Neutrophil (primary cell): ENCODE results near the gene BACE1.

ENCODE experiments used
- H3K27ac ChIP-seq: fragments of 200-600 bp; sonication (generic); 2 replicates; pipeline ENCODE4 v1.5.1; 2016; ENCODE audit warnings: mild to moderate bottlenecking, moderate library complexity
- H3K27me3 ChIP-seq: fragments of 200-600 bp; sonication (generic); 2 replicates; pipeline ENCODE4 v1.6.0; 2016; ENCODE audit warnings: mild to moderate bottlenecking
- H3K36me3 ChIP-seq: fragments of 200-600 bp; sonication (generic); 2 replicates; pipeline ENCODE4 v1.5.1; 2017
- H3K4me1 ChIP-seq, 2 experiments: fragments of 200-600 bp in 1 of 2; sonication (generic) in 1 of 2; 1 replicate in 1 of 2; 2 replicates in 1 of 2; pipeline versions ENCODE4 v1.5.1 to v1.6.1; 2013 to 2016; ENCODE audit warnings: low read depth in 1 of 2, low read length in 1 of 2, mild to moderate bottlenecking in 1 of 2, moderate library complexity in 1 of 2; ENCODE audit not compliant: control insufficient read depth in 1 of 2, insufficient read depth in 1 of 2
- H3K4me3 ChIP-seq, 2 experiments: fragments of 200-600 bp in 1 of 2; sonication (generic) in 1 of 2; 1 replicate in 1 of 2; 2 replicates in 1 of 2; pipeline ENCODE4 v1.5.1; 2013 to 2016; ENCODE audit warnings: low read depth in 1 of 2, low read length in 1 of 2, mild to moderate bottlenecking in 1 of 2, moderate library complexity in 1 of 2
- H3K9me3 ChIP-seq: fragments of 200-600 bp; sonication (generic); 2 replicates; pipeline ENCODE4 v1.5.1; 2016
- TF ChIP-seq, protein P1 (sequence below): fragments of 200-600 bp; sonication (generic); IDR thresholded peaks from 2 replicates; pipeline ENCODE4 v1.5.1; 2016; ENCODE audit warnings: antibody characterized with exemption

Gene BACE1

DNA sequence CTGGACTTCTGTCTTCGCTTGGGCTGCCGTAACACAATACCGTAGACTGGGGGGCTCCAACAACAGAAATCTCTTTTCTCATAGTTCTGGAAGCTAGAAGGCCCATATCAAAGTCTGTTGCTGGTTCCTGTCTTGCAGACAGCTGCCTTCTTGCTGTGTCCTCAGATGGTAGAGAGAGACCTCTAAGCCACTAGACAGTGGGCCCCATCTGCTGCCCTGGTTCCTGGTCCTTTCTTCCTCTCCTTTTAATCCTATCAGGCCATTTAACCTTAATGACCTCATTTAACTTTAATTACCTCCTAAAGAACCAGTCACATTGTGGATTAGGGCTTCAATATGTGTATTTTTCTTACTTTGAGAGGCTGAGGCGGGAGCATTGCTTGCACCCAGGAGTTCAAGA is 21.0 kb upstream of the BACE1 start:
- TF ChIP-seq, protein P1, sequence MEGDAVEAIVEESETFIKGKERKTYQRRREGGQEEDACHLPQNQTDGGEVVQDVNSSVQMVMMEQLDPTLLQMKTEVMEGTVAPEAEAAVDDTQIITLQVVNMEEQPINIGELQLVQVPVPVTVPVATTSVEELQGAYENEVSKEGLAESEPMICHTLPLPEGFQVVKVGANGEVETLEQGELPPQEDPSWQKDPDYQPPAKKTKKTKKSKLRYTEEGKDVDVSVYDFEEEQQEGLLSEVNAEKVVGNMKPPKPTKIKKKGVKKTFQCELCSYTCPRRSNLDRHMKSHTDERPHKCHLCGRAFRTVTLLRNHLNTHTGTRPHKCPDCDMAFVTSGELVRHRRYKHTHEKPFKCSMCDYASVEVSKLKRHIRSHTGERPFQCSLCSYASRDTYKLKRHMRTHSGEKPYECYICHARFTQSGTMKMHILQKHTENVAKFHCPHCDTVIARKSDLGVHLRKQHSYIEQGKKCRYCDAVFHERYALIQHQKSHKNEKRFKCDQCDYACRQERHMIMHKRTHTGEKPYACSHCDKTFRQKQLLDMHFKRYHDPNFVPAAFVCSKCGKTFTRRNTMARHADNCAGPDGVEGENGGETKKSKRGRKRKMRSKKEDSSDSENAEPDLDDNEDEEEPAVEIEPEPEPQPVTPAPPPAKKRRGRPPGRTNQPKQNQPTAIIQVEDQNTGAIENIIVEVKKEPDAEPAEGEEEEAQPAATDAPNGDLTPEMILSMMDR, result no peak
- Histone ChIP-seq H3K4me3 (no peak overlapping the region), H3K9me3 (no peaks in the 10 kb centered on the region), H3K4me1 (no peaks in the 10 kb centered on the region), H3K36me3 (no peaks in the 10 kb centered on the region), H3K27ac (no peak overlapping the region), H3K27me3 (no peaks in the 10 kb centered on the region)

DNA sequence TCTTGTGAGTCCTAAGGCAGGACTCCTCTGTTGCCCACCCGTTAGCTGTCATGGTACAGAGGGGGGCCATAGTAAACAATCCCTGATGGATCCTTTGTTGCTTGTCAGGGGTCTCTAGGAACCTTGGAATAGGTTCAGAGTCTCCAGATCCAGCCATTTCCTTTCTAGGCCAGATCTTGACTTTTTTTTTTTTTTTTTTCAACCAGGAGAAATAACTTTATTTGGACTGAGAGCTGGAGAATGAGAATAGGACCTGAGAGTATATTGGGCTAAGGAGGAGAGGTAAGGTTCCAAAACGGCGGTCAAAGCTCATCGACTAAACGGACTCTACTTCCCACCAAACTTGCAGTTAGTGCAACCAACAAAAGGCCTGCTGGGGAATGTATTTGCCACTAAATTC is 19.3 kb upstream of the BACE1 start:
- no peaks in the 10 kb centered on the region for H3K36me3 ChIP-seq
- no peak overlapping the region for H3K27ac ChIP-seq
- TF ChIP-seq, protein P1, result no peak
- no peaks in the 10 kb centered on the region for H3K9me3 ChIP-seq
- H3K4me1 ChIP-seq, result no peaks in the 10 kb centered on the region
- no peaks in the 10 kb centered on the region for H3K27me3 ChIP-seq
- H3K4me3 ChIP-seq, result no peak overlapping the region

DNA sequence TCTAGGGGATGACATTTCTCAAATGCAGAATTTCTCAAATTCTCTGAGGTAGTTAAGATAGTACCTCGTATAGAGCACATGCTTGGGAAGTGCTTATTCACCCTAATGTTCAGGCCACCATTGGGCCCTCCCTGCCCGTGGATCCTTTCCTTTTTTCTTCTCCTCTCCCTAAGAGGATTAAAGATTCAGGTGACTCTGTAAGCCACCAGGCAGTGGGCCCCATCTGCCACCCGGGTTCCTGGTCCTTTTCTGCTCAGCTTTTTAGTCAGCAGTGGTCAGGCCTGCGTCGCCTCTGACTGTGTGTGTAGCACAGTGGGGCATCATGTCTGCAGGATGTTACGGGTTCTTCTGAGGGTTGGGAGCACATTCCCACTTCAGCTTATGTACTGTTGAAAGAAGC is 18.8 kb upstream of the BACE1 start:
- Histone ChIP-seq H3K27me3 (no peaks in the 10 kb centered on the region), H3K4me1 (no peaks in the 10 kb centered on the region), H3K9me3 (no peaks in the 10 kb centered on the region), H3K4me3 (no peak overlapping the region), H3K36me3 (no peaks in the 10 kb centered on the region), H3K27ac (no peak overlapping the region)
- TF ChIP-seq, protein P1, result no peak

DNA sequence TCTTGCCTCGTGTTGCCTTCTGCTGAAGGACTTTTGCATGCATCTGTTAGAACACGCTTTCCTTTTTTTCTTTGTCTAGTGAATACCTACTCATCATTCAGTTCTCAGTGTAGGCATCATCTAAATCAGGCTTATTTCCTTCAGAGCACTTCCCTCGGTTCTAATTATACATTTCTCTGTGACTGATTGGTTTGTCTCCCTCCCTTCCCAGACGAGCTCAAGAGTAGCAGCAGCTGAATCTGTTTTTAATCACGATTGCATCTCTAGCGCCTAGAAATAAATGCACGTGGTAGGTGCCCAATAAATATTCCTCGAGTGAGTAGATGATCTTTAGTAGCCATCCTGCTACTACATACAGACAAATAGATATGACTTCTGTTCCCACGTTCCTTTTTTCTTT is 17.9 kb upstream of the BACE1 start:
- H3K9me3 ChIP-seq, result no peaks in the 10 kb centered on the region
- H3K27me3 ChIP-seq, result peaks cover 3% of the 10 kb centered on the region
- H3K4me3 ChIP-seq, result no peak overlapping the region
- no peaks in the 10 kb centered on the region for H3K36me3 ChIP-seq
- peaks cover under 1 to 1% of the 10 kb centered on the region in 2 experiments for H3K4me1 ChIP-seq
- no peak overlapping the region for H3K27ac ChIP-seq
- TF ChIP-seq, protein P1, result no peak

DNA sequence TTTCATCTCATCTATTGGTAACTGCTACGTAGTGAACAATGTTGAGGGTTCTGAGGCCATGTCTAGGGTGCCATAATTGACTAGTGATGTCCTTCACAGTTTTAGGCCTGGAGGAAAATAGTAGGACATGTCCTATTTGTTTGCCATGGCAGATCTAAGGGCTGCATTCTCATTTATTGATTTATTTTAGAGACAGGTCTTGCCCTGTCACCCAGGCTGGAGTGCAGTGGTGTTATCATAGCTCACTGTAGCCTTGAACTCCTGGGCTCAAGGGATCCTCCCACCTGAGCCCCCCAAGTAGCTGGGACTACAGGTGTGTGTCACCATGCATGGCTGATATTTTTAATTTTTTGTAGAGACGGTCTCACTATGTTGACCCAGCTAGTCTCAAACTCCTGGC is 16.8 kb upstream of the BACE1 start:
- Histone ChIP-seq H3K36me3 (no peaks in the 10 kb centered on the region), H3K27me3 (peaks cover 7% of the 10 kb centered on the region), H3K27ac (no peak overlapping the region), H3K4me3 (no peak overlapping the region), H3K9me3 (no peaks in the 10 kb centered on the region), H3K4me1 (peaks cover 8 to 10% of the 10 kb centered on the region in 2 experiments)
- TF ChIP-seq, protein P1, result no peak
